SU-DHL-6 (cell line): Measurements from ENCODE around the gene STKLD1.
"Not testable (repeated sequence)": the region's sequence is repeated elsewhere in the genome, so short reads cannot be mapped to it uniquely, and the experiment has no call there.

Experiments
- H2AFZ ChIP-seq: fragments of 200-600 bp; sonication (generic); 2 replicates; pipeline ENCODE4 v1.6.1; 2014; ENCODE audit warnings: low read depth, mild to moderate bottlenecking, moderate library complexity, mixed read lengths, antibody characterized with exemption, low read length; ENCODE audit not compliant: severe bottlenecking
- H3F3A ChIP-seq: fragments of 200-600 bp; shearing (Covaris generic); 2 replicates; pipeline ENCODE4 v1.6.0; 2016; ENCODE audit warnings: antibody characterized with exemption, mild to moderate bottlenecking; ENCODE audit not compliant: insufficient read depth
- H3K27ac ChIP-seq: fragments of 200-600 bp; sonication (generic); 2 replicates; pipeline ENCODE4 v1.5.1; 2016; ENCODE audit warnings: low read depth, mild to moderate bottlenecking, low read length, moderate library complexity, mixed read lengths
- H3K27me3 ChIP-seq: fragments of 200-600 bp; sonication (generic), shearing (Covaris generic); 2 replicates; pipeline ENCODE4 v1.6.0; 2014; ENCODE audit warnings: mild to moderate bottlenecking, low read length
- H3K36me3 ChIP-seq: fragments of 200-600 bp; sonication (generic); 2 replicates; pipeline ENCODE4 v1.6.1; 2014; ENCODE audit warnings: mild to moderate bottlenecking, low read length, mixed read lengths
- H3K4me2 ChIP-seq: fragments of 300-600, 200-600 bp; shearing (Covaris generic), sonication (generic); 2 replicates; pipeline ENCODE4 v1.6.0; 2014; ENCODE audit warnings: low read length, low read depth, mild to moderate bottlenecking; ENCODE audit not compliant: poor library complexity, severe bottlenecking
- H3K4me3 ChIP-seq: fragments of 200-600 bp; sonication (generic); 2 replicates; pipeline ENCODE4 v1.5.1; 2014; ENCODE audit warnings: antibody characterized with exemption, low read length, mild to moderate bottlenecking, mixed read lengths; ENCODE audit not compliant: insufficient read depth, poor library complexity, severe bottlenecking
- H3K79me2 ChIP-seq: fragments of 200-600 bp; sonication (generic); 2 replicates; pipeline ENCODE4 v1.6.1; 2014; ENCODE audit warnings: mild to moderate bottlenecking, low read length, moderate library complexity; ENCODE audit not compliant: insufficient read depth
- H3K9ac ChIP-seq: fragments of 200-600 bp; sonication (generic); 2 replicates; pipeline ENCODE4 v1.7.0; 2014; ENCODE audit warnings: mild to moderate bottlenecking, low read length
- H3K9me2 ChIP-seq: fragments of 200-600 bp; sonication (generic); replicated peaks from 2 replicates; pipeline ENCODE4 v1.6.1; 2014; ENCODE audit warnings: low read length; ENCODE audit not compliant: insufficient read depth
- H3K9me3 ChIP-seq: fragments of 200-600 bp; sonication (generic); 2 replicates; pipeline ENCODE4 v1.6.1; 2014; ENCODE audit warnings: low read length, mixed read lengths; ENCODE audit not compliant: insufficient read depth
- H4K20me1 ChIP-seq: fragments of 200-600 bp; sonication (generic); 2 replicates; pipeline ENCODE4 v1.6.1; 2014; ENCODE audit warnings: low read depth, mild to moderate bottlenecking, antibody characterized with exemption, low read length, moderate library complexity, mixed read lengths
- EZH2phosphoT487 ChIP-seq: fragments of 200-600 bp; sonication (generic), shearing (Covaris generic); conservative IDR thresholded peaks from 2 replicates; pipeline ENCODE4 v1.6.1; 2018; ENCODE audit warnings: mild to moderate bottlenecking, antibody characterized with exemption, low read length, moderate library complexity, mixed read lengths
- TF ChIP-seq, protein P1 (sequence below): fragments of 200-600 bp; sonication (generic); IDR thresholded peaks from one replicate; pipeline ENCODE4 v1.5.1; 2017; ENCODE audit warnings: antibody characterized with exemption, mild to moderate bottlenecking, low read length, moderate library complexity; ENCODE audit not compliant: insufficient read depth, poor library complexity, severe bottlenecking

Gene STKLD1

GRCh38 chr9:133443982-133444381 lies 67.8 kb downstream of the STKLD1 start:
- H3K9me2 ChIP-seq = no peaks in the 10 kb centered on the region
- no peaks in the 10 kb centered on the region for H4K20me1 ChIP-seq
- H3F3A ChIP-seq = no peaks in the 10 kb centered on the region
- no peaks in the 10 kb centered on the region for H3K79me2 ChIP-seq
- H3K9me3 ChIP-seq = no peaks in the 10 kb centered on the region
- TF ChIP-seq, protein P1, sequence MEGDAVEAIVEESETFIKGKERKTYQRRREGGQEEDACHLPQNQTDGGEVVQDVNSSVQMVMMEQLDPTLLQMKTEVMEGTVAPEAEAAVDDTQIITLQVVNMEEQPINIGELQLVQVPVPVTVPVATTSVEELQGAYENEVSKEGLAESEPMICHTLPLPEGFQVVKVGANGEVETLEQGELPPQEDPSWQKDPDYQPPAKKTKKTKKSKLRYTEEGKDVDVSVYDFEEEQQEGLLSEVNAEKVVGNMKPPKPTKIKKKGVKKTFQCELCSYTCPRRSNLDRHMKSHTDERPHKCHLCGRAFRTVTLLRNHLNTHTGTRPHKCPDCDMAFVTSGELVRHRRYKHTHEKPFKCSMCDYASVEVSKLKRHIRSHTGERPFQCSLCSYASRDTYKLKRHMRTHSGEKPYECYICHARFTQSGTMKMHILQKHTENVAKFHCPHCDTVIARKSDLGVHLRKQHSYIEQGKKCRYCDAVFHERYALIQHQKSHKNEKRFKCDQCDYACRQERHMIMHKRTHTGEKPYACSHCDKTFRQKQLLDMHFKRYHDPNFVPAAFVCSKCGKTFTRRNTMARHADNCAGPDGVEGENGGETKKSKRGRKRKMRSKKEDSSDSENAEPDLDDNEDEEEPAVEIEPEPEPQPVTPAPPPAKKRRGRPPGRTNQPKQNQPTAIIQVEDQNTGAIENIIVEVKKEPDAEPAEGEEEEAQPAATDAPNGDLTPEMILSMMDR = no peak
- no peak overlapping the region for H2AFZ ChIP-seq
- no peak overlapping the region for H3K4me3 ChIP-seq
- H3K27me3 ChIP-seq = no peaks in the 10 kb centered on the region
- no peak overlapping the region for H3K27ac ChIP-seq
- no peak overlapping the region for H3K4me2 ChIP-seq
- no peak overlapping the region for H3K9ac ChIP-seq
- no peaks in the 10 kb centered on the region for H3K36me3 ChIP-seq

GRCh38 chr9:133445293-133445969 lies 69.3 kb downstream of the STKLD1 start:
- Histone ChIP-seq H3K79me2 (no peaks in the 10 kb centered on the region), H3F3A (no peaks in the 10 kb centered on the region), H3K36me3 (no peaks in the 10 kb centered on the region), H3K9ac (no peak overlapping the region), H3K9me2 (no peaks in the 10 kb centered on the region), H3K4me3 (no peak overlapping the region), H2AFZ (no peak overlapping the region), H3K27ac (no peak overlapping the region), H3K27me3 (no peaks in the 10 kb centered on the region), H3K9me3 (no peaks in the 10 kb centered on the region), H3K4me2 (no peak overlapping the region), H4K20me1 (no peaks in the 10 kb centered on the region)
- no peak for TF ChIP-seq EZH2phosphoT487
- TF ChIP-seq, protein P1 = no peak

GRCh38 chr9:133448487-133448972 lies 72.4 kb downstream of the STKLD1 start:
- Histone ChIP-seq H4K20me1 (no peaks in the 10 kb centered on the region), H3K9me2 (no peaks in the 10 kb centered on the region), H3K27ac (no peak overlapping the region), H3K9ac (no peak overlapping the region), H3K4me2 (no peak overlapping the region), H3K4me3 (no peak overlapping the region), H2AFZ (no peak overlapping the region), H3F3A (no peaks in the 10 kb centered on the region), H3K27me3 (no peaks in the 10 kb centered on the region), H3K9me3 (no peaks in the 10 kb centered on the region), H3K79me2 (no peaks in the 10 kb centered on the region), H3K36me3 (no peaks in the 10 kb centered on the region)
- no peak for TF ChIP-seq EZH2phosphoT487

GRCh38 chr9:133449760-133450159 lies 73.6 kb downstream of the STKLD1 start:
- Histone ChIP-seq H2AFZ (no peak overlapping the region), H4K20me1 (no peaks in the 10 kb centered on the region), H3K9me2 (no peaks in the 10 kb centered on the region), H3K36me3 (no peaks in the 10 kb centered on the region), H3F3A (no peaks in the 10 kb centered on the region), H3K9ac (no peak overlapping the region), H3K27ac (no peak overlapping the region), H3K27me3 (no peaks in the 10 kb centered on the region), H3K79me2 (no peaks in the 10 kb centered on the region), H3K9me3 (no peaks in the 10 kb centered on the region), H3K4me2 (no peak overlapping the region), H3K4me3 (no peak overlapping the region)
- no peak for TF ChIP-seq EZH2phosphoT487
- TF ChIP-seq, protein P1 = no peak

DNA sequence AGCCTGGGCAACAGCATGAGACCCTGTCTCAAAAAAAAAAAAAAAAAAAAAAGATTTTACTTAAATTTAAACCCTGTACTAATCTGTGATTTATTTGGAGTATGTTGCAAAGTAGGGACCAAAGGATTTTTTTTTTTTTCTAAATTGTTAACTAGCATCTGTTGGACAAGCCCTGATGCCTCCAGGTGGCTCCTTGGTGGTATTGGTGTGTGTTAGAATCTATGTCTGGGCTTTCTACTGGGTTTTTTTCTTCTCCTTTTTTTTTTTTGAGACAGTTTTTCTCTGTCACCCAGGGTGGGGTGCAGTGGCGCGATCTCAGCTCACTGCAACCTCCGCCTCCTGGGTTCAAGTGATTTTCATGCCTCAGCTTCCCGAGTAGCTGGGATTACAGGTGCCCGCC lies 75.7 kb downstream of the STKLD1 start:
- not testable (repeated sequence) for H3F3A ChIP-seq, H3K27ac ChIP-seq, H3K9me3 ChIP-seq

More for the DNA sequence above, 75.7 kb downstream of the STKLD1 start:
- not testable (repeated sequence) for H3K4me2 ChIP-seq, H4K20me1 ChIP-seq, H3K9ac ChIP-seq, H3K4me3 ChIP-seq, H3K79me2 ChIP-seq, H3K36me3 ChIP-seq, H3K9me2 ChIP-seq, H3K27me3 ChIP-seq, H2AFZ ChIP-seq
